Uterus (tissue), 2 donors: ENCODE measurements around the gene BORCS6.

Experiments used
- POLR2A ChIP-seq, 2 donors: fragments of 450-650 bp; IDR thresholded peaks; one replicate each; pipeline ENCODE4 v1.6.1; 2016; ENCODE audit warnings: antibody characterized with exemption in 2 of 2, mild to moderate bottlenecking in 1 of 2, moderate library complexity in 1 of 2
- TF ChIP-seq, protein P1 (sequence below), 4 experiments: fragments of 200-600 bp in 2 of 4; fragments of 450-650 bp in 2 of 4; sonication (generic) in 2 of 4; IDR thresholded peaks; one replicate each; pipeline ENCODE4 v1.5.1; 2016 to 2019; ENCODE audit warnings: antibody characterized with exemption in 4 of 4, mild to moderate bottlenecking in 2 of 4, moderate library complexity in 1 of 4

DNA sequence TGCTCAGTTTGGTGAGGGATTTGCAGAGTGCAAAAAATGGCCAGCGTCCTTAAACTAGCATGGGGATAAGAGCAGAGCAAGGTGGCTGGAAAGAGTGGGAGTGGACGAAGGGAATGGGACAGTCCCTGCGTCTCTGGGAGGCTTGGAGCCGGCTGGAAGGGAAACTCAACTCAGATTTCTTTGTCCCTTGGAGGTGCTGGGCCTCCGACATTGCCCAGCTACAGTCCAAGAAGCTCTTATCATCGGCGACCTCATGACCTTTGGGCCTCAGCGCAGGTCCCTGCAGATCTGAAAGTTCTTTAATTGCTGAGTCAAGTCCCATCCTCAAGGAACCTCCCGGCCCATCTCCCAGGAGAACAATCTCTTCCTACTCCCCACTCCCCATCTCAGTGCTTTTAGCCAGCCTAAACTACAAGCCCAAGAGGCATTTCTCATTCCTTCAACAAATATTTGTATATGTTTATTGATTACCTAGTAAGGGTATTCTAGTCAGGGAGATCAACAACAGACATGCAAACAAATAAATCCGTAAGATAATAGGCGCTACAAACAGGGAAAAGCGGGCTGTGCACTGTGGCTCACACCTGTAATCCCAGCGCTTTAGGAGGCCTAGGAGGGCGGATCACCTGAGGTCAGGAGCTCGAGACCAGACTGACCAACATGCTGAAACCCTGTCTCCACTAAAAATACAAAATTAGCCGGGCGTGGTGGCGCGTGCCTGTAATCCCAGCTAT is 12.8 kb downstream of the BORCS6 start:
- TF ChIP-seq POLR2A (IDR thresholded peaks at IDR 0.05) = no peak
- TF ChIP-seq, protein P1, sequence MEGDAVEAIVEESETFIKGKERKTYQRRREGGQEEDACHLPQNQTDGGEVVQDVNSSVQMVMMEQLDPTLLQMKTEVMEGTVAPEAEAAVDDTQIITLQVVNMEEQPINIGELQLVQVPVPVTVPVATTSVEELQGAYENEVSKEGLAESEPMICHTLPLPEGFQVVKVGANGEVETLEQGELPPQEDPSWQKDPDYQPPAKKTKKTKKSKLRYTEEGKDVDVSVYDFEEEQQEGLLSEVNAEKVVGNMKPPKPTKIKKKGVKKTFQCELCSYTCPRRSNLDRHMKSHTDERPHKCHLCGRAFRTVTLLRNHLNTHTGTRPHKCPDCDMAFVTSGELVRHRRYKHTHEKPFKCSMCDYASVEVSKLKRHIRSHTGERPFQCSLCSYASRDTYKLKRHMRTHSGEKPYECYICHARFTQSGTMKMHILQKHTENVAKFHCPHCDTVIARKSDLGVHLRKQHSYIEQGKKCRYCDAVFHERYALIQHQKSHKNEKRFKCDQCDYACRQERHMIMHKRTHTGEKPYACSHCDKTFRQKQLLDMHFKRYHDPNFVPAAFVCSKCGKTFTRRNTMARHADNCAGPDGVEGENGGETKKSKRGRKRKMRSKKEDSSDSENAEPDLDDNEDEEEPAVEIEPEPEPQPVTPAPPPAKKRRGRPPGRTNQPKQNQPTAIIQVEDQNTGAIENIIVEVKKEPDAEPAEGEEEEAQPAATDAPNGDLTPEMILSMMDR (IDR thresholded peaks at IDR 0.05) = no peak
